Body of pancreas (tissue), 4 donors: Measurements from ENCODE around the gene CBS. TPM values are rescaled to one million over a fixed set of nuclear protein-coding genes. Genes with fewer than 3 reads are reported as not detected.

Experiments used
- ATAC-seq: fragments of 150-250 bp; one replicate; pipeline ENCODE4 v1.9.1; 2016
- DNase-seq, 4 donors: peaks; one replicate each; pipeline ENCODE4 v3.0.0-alpha.2; 2019
- H3K27ac ChIP-seq, 4 donors: fragments of 200-600 bp; sonication (generic); 1 replicate in 3 of 4; 2 replicates in 1 of 4; pipeline versions ENCODE4 v1.5.1 to v1.6.1; 2016 to 2019; ENCODE audit warnings: mild to moderate bottlenecking in 1 of 4, mixed read lengths in 1 of 4, moderate library complexity in 1 of 4
- H3K27me3 ChIP-seq, 2 donors: fragments of 200-600 bp; sonication (generic); one replicate each; pipeline ENCODE4 v1.6.0; 2016; ENCODE audit warnings: mild to moderate bottlenecking in 1 of 2
- H3K36me3 ChIP-seq, 2 donors: fragments of 200-600 bp; sonication (generic); replicated peaks in 1 of 2; 2 replicates each; pipeline ENCODE4 v1.5.1; 2016; ENCODE audit warnings: low read depth in 2 of 2; ENCODE audit not compliant: insufficient read depth in 1 of 2
- H3K4me1 ChIP-seq: fragments of 200-600 bp; sonication (generic); one replicate; pipeline ENCODE4 v1.6.0; 2016
- H3K4me3 ChIP-seq, 2 donors: fragments of 200-600 bp; sonication (generic); 1 replicate in 1 of 2; 2 replicates in 1 of 2; pipeline ENCODE4 v1.5.1; 2016 to 2019
- H3K9me3 ChIP-seq, 3 donors: fragments of 200-600 bp; sonication (generic); 1 replicate in 2 of 3; 2 replicates in 1 of 3; pipeline ENCODE4 v1.5.1; 2016
- POLR2A ChIP-seq, 3 donors: fragments of 450-650 bp; IDR thresholded peaks; one replicate each; pipeline ENCODE4 v1.6.1; 2016; ENCODE audit warnings: antibody characterized with exemption in 3 of 3, mild to moderate bottlenecking in 2 of 3
- WGBS, 2 donors: methylation state at CpG; one replicate each; pipeline ENCODE4 v1.1.5; 2017; 5-methylcytosine and 5-hydroxymethylcytosine counted together
- intact Hi-C: fragments of 100-400 bp; cut with DNase I; formaldehyde crosslinking; loops from one replicate; pipeline ENCODE4 v1.15.1; 2023
- total RNA-seq, 2 donors: library from RNA; depleted of rRNA; stranded (reverse); fragments of >200 nt; gene quantifications; one replicate each; pipeline ENCODE4 v1.1.0, GENCODE V29; 2016
- TF ChIP-seq, protein P1 (sequence below), 7 experiments: fragments of 450-650 bp in 4 of 7; fragments of 200-600 bp in 3 of 7; sonication (generic) in 3 of 7; IDR thresholded peaks; one replicate each; pipeline ENCODE4 v1.5.1; 2016 to 2019; ENCODE audit warnings: antibody characterized with exemption in 7 of 7

The CBS gene
- total RNA-seq, 2 donors from 2014 or later, result 196 to 199 TPM

DNA sequence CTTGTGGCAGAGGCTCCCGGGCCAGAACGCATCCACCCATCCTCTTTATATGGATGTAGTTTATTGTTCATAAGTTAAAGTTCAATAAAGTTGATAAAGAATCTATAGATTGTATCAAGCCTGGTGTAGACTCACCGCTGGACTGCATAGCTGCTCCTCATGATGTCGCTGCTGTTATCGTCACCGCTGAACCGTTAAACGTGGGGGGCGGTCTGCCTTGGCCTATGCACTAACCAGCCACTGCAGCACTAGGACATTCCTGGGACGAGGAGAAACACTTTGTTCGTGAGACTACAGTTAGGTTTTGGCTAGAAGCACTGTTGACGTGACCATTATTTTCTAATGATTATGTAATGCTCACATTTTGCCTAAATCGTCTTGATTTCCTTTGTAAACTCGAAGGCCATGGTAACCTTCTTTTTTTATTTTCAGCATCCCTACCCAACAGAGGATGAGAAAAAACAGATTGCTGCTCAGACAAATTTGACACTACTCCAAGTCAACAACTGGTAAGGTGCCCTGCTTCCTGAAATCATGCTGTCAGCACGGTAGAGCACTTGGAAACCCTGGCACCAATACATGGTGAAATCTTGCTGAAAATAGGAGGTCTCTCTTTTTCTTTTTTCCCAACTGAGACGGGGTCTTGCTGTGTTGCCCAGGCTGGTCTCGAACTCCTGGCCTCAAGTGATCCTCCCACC is 51.0 kb downstream of the CBS start:
- Histone ChIP-seq H3K27ac (no peak overlapping the region), H3K4me3 (no peak overlapping the region), H3K9me3 (no peaks in the 10 kb centered on the region), H3K36me3 (peaks cover 0 to under 1% of the 10 kb centered on the region in 2 donors), H3K4me1 (no peaks in the 10 kb centered on the region), H3K27me3 (no peaks in the 10 kb centered on the region)
- ATAC-seq, result no peak
- TF ChIP-seq POLR2A (IDR thresholded peaks at IDR 0.05), result no peak
- TF ChIP-seq, protein P1, sequence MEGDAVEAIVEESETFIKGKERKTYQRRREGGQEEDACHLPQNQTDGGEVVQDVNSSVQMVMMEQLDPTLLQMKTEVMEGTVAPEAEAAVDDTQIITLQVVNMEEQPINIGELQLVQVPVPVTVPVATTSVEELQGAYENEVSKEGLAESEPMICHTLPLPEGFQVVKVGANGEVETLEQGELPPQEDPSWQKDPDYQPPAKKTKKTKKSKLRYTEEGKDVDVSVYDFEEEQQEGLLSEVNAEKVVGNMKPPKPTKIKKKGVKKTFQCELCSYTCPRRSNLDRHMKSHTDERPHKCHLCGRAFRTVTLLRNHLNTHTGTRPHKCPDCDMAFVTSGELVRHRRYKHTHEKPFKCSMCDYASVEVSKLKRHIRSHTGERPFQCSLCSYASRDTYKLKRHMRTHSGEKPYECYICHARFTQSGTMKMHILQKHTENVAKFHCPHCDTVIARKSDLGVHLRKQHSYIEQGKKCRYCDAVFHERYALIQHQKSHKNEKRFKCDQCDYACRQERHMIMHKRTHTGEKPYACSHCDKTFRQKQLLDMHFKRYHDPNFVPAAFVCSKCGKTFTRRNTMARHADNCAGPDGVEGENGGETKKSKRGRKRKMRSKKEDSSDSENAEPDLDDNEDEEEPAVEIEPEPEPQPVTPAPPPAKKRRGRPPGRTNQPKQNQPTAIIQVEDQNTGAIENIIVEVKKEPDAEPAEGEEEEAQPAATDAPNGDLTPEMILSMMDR (IDR thresholded peaks at IDR 0.05), result no peak
- 86 to 92% methylated on average over 16 to 17 of the region's 17 CpGs for WGBS, 2 donors
- DNase-seq, result no peak
- intact Hi-C loops, result no loop called here

DNA sequence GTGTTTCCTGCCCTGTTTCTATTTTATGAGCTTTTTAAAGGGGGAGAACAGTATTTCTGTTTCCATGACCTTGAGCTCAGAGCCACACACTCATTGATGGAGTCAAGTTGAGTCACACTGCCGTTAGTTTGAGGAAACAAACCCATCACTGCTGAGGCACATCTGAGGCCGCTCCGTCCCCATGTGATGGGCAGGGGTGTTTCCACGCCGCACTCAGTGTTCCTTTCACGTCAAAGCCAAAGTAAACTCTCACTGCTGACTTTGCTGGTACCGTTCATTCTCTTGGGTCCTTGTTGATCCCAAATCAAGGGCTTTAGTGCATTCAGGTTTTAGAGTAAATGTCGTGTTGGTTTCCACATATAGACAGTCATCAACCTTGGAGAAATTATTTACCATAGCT is 52.5 kb downstream of the CBS start:
- Histone ChIP-seq H3K9me3 (no peaks in the 10 kb centered on the region), H3K27me3 (no peaks in the 10 kb centered on the region), H3K4me3 (no peak overlapping the region), H3K4me1 (no peaks in the 10 kb centered on the region), H3K27ac (no peak overlapping the region), H3K36me3 (no peaks in the 10 kb centered on the region)
- TF ChIP-seq, protein P1 (IDR thresholded peaks at IDR 0.05), result no peak
- no peak for ATAC-seq
- no peak for DNase-seq
- intact Hi-C loops, result no loop called here
- 86 to 93% methylated on average over 8 of the region's 8 CpGs for WGBS, 2 donors

DNA sequence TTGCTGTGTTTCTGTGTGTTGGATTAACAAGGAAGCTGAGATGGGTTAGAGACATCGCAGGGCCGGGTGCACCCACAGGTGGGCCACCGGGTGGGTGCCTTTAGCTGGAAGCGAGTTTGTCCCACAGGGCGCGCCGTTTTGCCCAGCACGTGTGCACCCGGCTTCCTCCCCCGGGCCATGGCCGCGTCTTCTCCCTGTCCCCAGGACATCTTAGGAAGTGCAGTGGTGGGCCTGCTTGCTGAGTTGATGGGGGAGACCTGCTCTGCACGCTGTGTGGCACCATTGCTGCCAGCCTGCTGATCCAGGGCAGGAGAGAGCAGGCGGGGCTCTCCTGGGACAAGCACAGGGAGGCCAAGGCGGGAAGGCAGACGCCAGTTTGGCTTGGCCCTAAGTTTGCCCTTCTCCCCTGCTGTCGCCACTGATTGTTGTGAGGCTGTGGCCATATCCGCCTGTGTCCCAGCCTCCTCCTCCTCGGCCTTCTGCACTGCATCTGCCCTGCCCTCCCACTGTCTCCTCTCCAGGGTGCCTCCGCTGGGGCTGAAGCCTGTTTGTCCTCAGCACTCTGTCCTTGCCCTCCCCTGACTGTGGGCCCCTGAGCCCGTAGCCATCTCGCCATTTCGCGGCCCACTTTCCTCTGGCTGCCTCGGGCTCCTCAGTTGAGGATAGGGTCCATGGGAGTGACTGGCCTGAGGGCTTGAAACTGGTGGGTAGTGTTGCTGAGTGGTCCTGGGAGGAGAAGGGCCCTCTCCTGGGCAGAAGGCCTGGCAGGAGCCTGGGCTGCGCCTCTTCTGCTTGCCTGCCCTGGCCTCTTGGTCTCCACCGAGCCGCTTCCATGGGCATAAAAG is 53.7 kb downstream of the CBS start:
- TF ChIP-seq POLR2A (IDR thresholded peaks at IDR 0.05), result no peak
- TF ChIP-seq, protein P1 (IDR thresholded peaks at IDR 0.05), result no peak
- Histone ChIP-seq H3K9me3 (no peaks in the 10 kb centered on the region), H3K4me3 (no peak overlapping the region), H3K27ac (no peak overlapping the region), H3K27me3 (no peaks in the 10 kb centered on the region), H3K36me3 (no peaks in the 10 kb centered on the region), H3K4me1 (no peaks in the 10 kb centered on the region)
- intact Hi-C loops, result no loop called here
- no peak for DNase-seq
- ATAC-seq, result no peak
- 87 to 93% methylated on average over 12 to 28 of the region's 28 CpGs for WGBS, 2 donors

DNA sequence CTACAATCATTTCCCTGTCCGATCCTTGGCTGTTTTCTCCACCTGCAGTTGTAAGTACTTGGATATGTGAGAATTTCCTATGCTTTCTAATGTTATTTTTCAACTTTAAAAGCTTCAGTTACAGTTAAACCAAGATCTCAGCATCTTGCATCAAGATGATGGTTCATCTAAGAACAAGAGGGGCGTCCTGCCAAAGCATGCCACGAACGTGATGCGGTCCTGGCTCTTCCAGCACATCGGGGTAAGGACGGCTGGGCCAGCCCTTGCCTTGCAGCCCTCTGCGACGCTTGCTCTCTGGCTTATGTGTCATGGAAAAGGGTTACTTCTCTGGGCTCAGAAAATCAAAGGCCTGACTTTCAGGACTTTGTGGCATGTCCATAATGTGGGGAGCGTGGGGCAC is 54.4 kb downstream of the CBS start:
- Histone ChIP-seq H3K9me3 (no peaks in the 10 kb centered on the region), H3K4me3 (no peak overlapping the region), H3K27me3 (no peaks in the 10 kb centered on the region), H3K27ac (no peak overlapping the region), H3K4me1 (no peaks in the 10 kb centered on the region), H3K36me3 (peaks cover 0 to 4% of the 10 kb centered on the region in 2 donors)
- ATAC-seq, result no peak
- WGBS, 2 donors, result 86 to 94% methylated on average over 7 to 10 of the region's 10 CpGs
- intact Hi-C loops, result no loop called here
- no peak for DNase-seq
- no peak for TF ChIP-seq POLR2A (IDR thresholded peaks at IDR 0.05)
- TF ChIP-seq, protein P1 (IDR thresholded peaks at IDR 0.05), result no peak
